Ascending aorta (tissue), 2 donors: ENCODE results near the gene PCDHGC5. TPM values are rescaled to one million over a fixed set of nuclear protein-coding genes. Genes with fewer than 3 reads are reported as not detected.

Experiments
- DNase-seq, 2 donors: peaks; one replicate each; pipeline ENCODE4 v3.0.0-alpha.2; 2019; ENCODE audit warnings: low spot score in 2 of 2
- H3K27ac ChIP-seq, 2 donors: fragments of 200-600 bp; sonication (generic); one replicate each; pipeline ENCODE4 v1.5.1; 2016 to 2017; ENCODE audit warnings: mild to moderate bottlenecking in 1 of 2
- H3K27me3 ChIP-seq: fragments of 200-600 bp; sonication (generic); one replicate; pipeline ENCODE4 v1.5.1; 2017
- H3K36me3 ChIP-seq, 2 donors: fragments of 200-600 bp; sonication (generic); one replicate each; pipeline ENCODE4 v1.5.1; 2016
- H3K4me1 ChIP-seq, 2 donors: fragments of 200-600 bp; sonication (generic); one replicate each; pipeline ENCODE4 v1.5.1; 2016 to 2017; ENCODE audit warnings: mild to moderate bottlenecking in 1 of 2
- H3K4me3 ChIP-seq, 2 donors: fragments of 200-600 bp; sonication (generic); one replicate each; pipeline ENCODE4 v1.5.1; 2016 to 2017; ENCODE audit warnings: mild to moderate bottlenecking in 1 of 2
- H3K9me3 ChIP-seq, 2 donors: fragments of 200-600 bp; sonication (generic); one replicate each; pipeline ENCODE4 v1.5.1; 2016
- intact Hi-C: fragments of 100-400 bp; cut with DNase I; formaldehyde crosslinking; loops from one replicate; pipeline ENCODE4 v1.15.1; 2023
- total RNA-seq: library from RNA; depleted of rRNA; stranded (reverse); fragments of >200 nt; gene quantifications from one replicate; pipeline ENCODE4 v1.1.0, GENCODE V29; 2016
- TF ChIP-seq, protein P1 (sequence below), 3 experiments: fragments of 200-600 bp in 2 of 3; fragments of 450-650 bp in 1 of 3; sonication (generic) in 2 of 3; IDR thresholded peaks; one replicate each; pipeline ENCODE4 v1.5.1; 2016 to 2019; ENCODE audit warnings: antibody characterized with exemption in 3 of 3, mild to moderate bottlenecking in 1 of 3, moderate library complexity in 1 of 3

PCDHGC5 gene
- total RNA-seq, 1 donor from 2014 or later = 0.11 TPM

DNA sequence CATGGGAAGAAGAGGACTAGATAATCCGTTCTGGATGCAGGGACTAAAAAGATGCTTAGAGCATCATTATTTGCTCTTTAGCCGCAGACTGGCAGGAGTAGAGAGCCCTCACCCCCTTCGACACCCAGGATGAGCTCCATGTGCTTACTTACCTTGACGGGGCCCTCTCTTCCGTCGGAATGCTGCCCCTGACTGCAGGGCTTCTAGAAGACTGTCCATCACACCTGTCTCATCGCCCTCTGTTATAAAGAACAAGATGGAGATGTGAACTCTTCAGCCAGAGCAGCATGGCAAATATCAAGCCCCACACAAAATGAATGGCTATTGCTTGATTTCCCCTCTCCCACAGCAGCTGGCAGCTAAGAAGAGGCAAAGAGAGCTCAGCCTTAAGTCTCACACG lies 35.1 kb downstream of the PCDHGC5 start:
- DNase-seq = peak in 1 of 2 donors; percentile 62
- no peaks in the 10 kb centered on the region for H3K9me3 ChIP-seq
- H3K4me3 ChIP-seq = no peak overlapping the region
- H3K4me1 ChIP-seq = peaks cover 7 to 35% of the 10 kb centered on the region in 2 donors
- intact Hi-C loops = loop anchor here (1.0 to 10.0 kb wide), 5 partner anchors 11 to 202 kb away; partner anchors contain the start of genes PCDHGA9, PCDHGB6 and TAF7
- no peaks in the 10 kb centered on the region for H3K27me3 ChIP-seq
- TF ChIP-seq, protein P1, sequence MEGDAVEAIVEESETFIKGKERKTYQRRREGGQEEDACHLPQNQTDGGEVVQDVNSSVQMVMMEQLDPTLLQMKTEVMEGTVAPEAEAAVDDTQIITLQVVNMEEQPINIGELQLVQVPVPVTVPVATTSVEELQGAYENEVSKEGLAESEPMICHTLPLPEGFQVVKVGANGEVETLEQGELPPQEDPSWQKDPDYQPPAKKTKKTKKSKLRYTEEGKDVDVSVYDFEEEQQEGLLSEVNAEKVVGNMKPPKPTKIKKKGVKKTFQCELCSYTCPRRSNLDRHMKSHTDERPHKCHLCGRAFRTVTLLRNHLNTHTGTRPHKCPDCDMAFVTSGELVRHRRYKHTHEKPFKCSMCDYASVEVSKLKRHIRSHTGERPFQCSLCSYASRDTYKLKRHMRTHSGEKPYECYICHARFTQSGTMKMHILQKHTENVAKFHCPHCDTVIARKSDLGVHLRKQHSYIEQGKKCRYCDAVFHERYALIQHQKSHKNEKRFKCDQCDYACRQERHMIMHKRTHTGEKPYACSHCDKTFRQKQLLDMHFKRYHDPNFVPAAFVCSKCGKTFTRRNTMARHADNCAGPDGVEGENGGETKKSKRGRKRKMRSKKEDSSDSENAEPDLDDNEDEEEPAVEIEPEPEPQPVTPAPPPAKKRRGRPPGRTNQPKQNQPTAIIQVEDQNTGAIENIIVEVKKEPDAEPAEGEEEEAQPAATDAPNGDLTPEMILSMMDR (IDR thresholded peaks at IDR 0.05) = no peak
- H3K27ac ChIP-seq = peak overlapping the region; percentile 66 to 71
- H3K36me3 ChIP-seq = peaks cover 17 to 34% of the 10 kb centered on the region in 2 donors

- intact Hi-C loops = loop anchor here (1.0 to 10.0 kb wide), 6 partner anchors 12 to 203 kb away; partner anchors contain the start of genes PCDHGA11, PCDHGA9, PCDHGB6 and TAF7
- peak in 1 of 2 donors; percentile 95 for DNase-seq
- H3K4me1 ChIP-seq = peaks cover 7 to 44% of the 10 kb centered on the region in 2 donors
- H3K4me3 ChIP-seq = no peak overlapping the region
- no peaks in the 10 kb centered on the region for H3K9me3 ChIP-seq
- TF ChIP-seq, protein P1 (IDR thresholded peaks at IDR 0.05) = peak; percentile 98 to 100 (median 99)
- peak overlapping the region; percentile 66 to 71 for H3K27ac ChIP-seq
- H3K27me3 ChIP-seq = no peaks in the 10 kb centered on the region
- H3K36me3 ChIP-seq = peaks cover 17 to 30% of the 10 kb centered on the region in 2 donors
Measured at GRCh38 chr5:141524604-141525597, 36.0 kb downstream of the PCDHGC5 start.

DNA sequence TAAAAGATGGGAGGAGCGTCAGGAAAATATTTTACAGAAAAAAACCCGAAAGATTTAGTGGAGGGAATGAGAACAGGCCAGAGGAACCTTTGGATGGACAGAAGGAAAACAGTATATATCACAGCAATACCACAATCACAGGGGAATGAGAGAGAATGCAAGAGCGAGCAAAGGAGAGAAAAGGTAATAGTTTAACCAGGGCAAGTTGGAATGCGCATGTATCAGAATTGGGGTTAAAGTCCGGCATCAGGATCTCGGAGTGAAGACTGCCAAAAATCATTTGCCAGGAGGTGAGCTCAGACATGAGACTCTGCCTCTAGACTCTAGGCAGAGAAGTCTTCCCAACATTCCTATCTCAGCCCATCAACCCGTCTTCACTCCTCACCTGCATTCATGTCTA lies 36.8 kb downstream of the PCDHGC5 start:
- Histone ChIP-seq H3K27ac (peak overlapping the region; percentile 66 to 71), H3K9me3 (no peaks in the 10 kb centered on the region), H3K36me3 (peaks cover 17 to 26% of the 10 kb centered on the region in 2 donors), H3K4me1 (peaks cover 7 to 40% of the 10 kb centered on the region in 2 donors), H3K27me3 (no peaks in the 10 kb centered on the region), H3K4me3 (no peak overlapping the region)
- intact Hi-C loops = loop anchor here (5.0 to 10.0 kb wide), 2 partner anchors 103 to 121 kb away; partner anchors contain the start of genes PCDHGA11, PCDHGA9 and PCDHGB6
- TF ChIP-seq, protein P1 (IDR thresholded peaks at IDR 0.05) = no peak
- DNase-seq = peak in 1 of 2 donors; percentile 37

- Histone ChIP-seq H3K4me3 (no peak overlapping the region), H3K27me3 (no peaks in the 10 kb centered on the region), H3K9me3 (no peaks in the 10 kb centered on the region), H3K27ac (peak overlapping the region; percentile 87 to 88), H3K4me1 (peaks cover 3 to 31% of the 10 kb centered on the region in 2 donors), H3K36me3 (peaks cover 17 to 23% of the 10 kb centered on the region in 2 donors)
- intact Hi-C loops = loop anchor here (5.0 to 10.0 kb wide), 2 partner anchors 105 to 123 kb away; partner anchors contain the start of genes PCDHGA11, PCDHGA9 and PCDHGB6
- TF ChIP-seq, protein P1 (IDR thresholded peaks at IDR 0.05) = no peak
- no peak for DNase-seq
Measured at GRCh38 chr5:141527426-141527825, 38.5 kb downstream of the PCDHGC5 start.

DNA sequence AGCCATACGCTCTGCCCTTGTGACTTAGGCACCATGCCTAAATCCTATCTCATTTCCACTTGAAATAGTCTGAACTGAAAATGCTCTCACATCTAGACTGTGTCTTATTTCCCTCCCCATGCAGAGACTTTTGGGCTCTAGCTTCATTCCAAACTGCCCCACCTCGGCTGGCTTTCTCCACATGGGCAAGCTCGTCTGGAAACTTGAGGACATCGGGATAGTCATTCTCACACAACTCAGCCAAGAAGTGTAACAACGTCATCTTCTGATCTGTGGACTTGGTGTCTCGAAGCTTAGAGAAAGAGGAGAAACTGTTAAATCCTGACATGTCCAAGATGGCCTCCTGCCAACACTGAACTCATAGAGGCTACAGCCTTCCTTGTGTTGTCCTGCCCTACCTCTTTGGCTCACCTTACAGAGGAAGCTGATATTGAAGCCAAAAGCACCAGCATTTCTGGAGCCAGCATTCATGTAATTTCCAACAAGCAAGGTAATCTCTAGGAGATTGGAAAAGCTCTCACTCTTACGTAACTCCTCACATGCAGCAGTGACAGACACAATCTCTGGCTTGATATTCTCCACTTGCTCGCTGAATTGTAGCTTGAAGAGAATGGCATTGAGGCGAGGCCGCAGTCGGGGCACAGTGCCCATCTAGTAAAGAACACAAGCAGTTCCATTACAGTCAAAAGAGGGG lies 39.6 kb downstream of the PCDHGC5 start:
- intact Hi-C loops = loop anchor here (5.0 to 10.0 kb wide), 2 partner anchors 106 to 124 kb away; partner anchors contain the start of genes PCDHGA11, PCDHGA9 and PCDHGB6
- peaks cover 16 to 26% of the 10 kb centered on the region in 2 donors for H3K36me3 ChIP-seq
- H3K4me1 ChIP-seq = peaks cover 0 to 31% of the 10 kb centered on the region in 2 donors
- H3K4me3 ChIP-seq = no peak overlapping the region
- peak in 1 of 2 donors; percentile 81 for DNase-seq
- H3K27me3 ChIP-seq = no peaks in the 10 kb centered on the region
- H3K9me3 ChIP-seq = no peaks in the 10 kb centered on the region
- peak overlapping the region; percentile 87 to 88 for H3K27ac ChIP-seq
- TF ChIP-seq, protein P1 (IDR thresholded peaks at IDR 0.05) = no peak
